ENCODE data around the gene ZDHHC24. TPM values are rescaled to one million over a fixed set of nuclear protein-coding genes. Genes with fewer than 3 reads are reported as not detected.

The ZDHHC24 gene
- total RNA-seq, 4 donors from 2014 or later, result 5.9 to 12.1 (median 10.4) TPM

GRCh38 chr11:66559142-66559865 is 13.5 kb upstream of the ZDHHC24 start:
- Histone ChIP-seq H3K4me1 (peaks cover 0 to 15% (median 6%) of the 10 kb centered on the region in 3 donors), H3K9me3 (no peaks in the 10 kb centered on the region), H3K36me3 (peaks cover 0 to 16% of the 10 kb centered on the region in 2 donors), H3K27me3 (peaks cover 20% of the 10 kb centered on the region), H3K4me3 (peak overlapping the region in 1 of 2 donors; percentile 14), H3K27ac (no peak overlapping the region)
- TF ChIP-seq EP300 (IDR thresholded peaks at IDR 0.05) (no peak), CTCF (IDR thresholded peaks at IDR 0.05) (no peak), POLR2AphosphoS5 (IDR thresholded peaks at IDR 0.05) (no peak), POLR2A (IDR thresholded peaks at IDR 0.05) (no peak)
- WGBS, 2 donors (ENCODE audit: low coverage in 1 of 2), result 0 to 12% methylated on average over 3 of the region's 50 CpGs
- peak; percentile 63 for ATAC-seq

GRCh38 chr11:66557733-66558326 is 12.0 kb upstream of the ZDHHC24 start:
- no peak overlapping the region for H3K4me3 ChIP-seq
- no peaks in the 10 kb centered on the region for H3K9me3 ChIP-seq
- H3K27me3 ChIP-seq, result peaks cover 20% of the 10 kb centered on the region
- TF ChIP-seq POLR2A (IDR thresholded peaks at IDR 0.05) (no peak), EP300 (IDR thresholded peaks at IDR 0.05) (no peak), POLR2AphosphoS5 (IDR thresholded peaks at IDR 0.05) (no peak), CTCF (IDR thresholded peaks at IDR 0.05) (no peak)
- 87% methylated on average over 3 of the region's 24 CpGs; no CpG with 5 or more reads in 1 of the 2 donors for WGBS, 2 donors (ENCODE audit: low coverage in 1 of 2)
- peaks cover 0 to under 1% of the 10 kb centered on the region in 2 donors for H3K36me3 ChIP-seq
- ATAC-seq, result no peak
- H3K4me1 ChIP-seq, result peaks cover 0 to 15% (median 6%) of the 10 kb centered on the region in 3 donors
- H3K27ac ChIP-seq, result no peak overlapping the region

GRCh38 chr11:66556086-66556485 is 10.2 kb upstream of the ZDHHC24 start:
- 78 to 100% methylated on average over 1 to 3 of the region's 7 CpGs for WGBS, 2 donors (ENCODE audit: low coverage in 1 of 2)
- H3K4me3 ChIP-seq, result no peak overlapping the region
- no peaks in the 10 kb centered on the region for H3K36me3 ChIP-seq
- TF ChIP-seq POLR2AphosphoS5 (IDR thresholded peaks at IDR 0.05) (no peak), EP300 (IDR thresholded peaks at IDR 0.05) (no peak), POLR2A (IDR thresholded peaks at IDR 0.05) (no peak), CTCF (IDR thresholded peaks at IDR 0.05) (no peak)
- H3K27ac ChIP-seq, result no peak overlapping the region
- no peak for ATAC-seq
- H3K27me3 ChIP-seq, result peaks cover 20% of the 10 kb centered on the region
- peaks cover 0 to 15% (median 6%) of the 10 kb centered on the region in 3 donors for H3K4me1 ChIP-seq
- H3K9me3 ChIP-seq, result no peaks in the 10 kb centered on the region

- WGBS, 2 donors (ENCODE audit: low coverage in 1 of 2), result 55% methylated on average over 1 of the region's 3 CpGs; no CpG with 5 or more reads in 1 of the 2 donors
- H3K27ac ChIP-seq, result no peak overlapping the region
- peaks cover 0 to 15% (median 6%) of the 10 kb centered on the region in 3 donors for H3K4me1 ChIP-seq
- H3K36me3 ChIP-seq, result no peaks in the 10 kb centered on the region
- H3K27me3 ChIP-seq, result peaks cover 20% of the 10 kb centered on the region
- no peak for TF ChIP-seq POLR2AphosphoS5 (IDR thresholded peaks at IDR 0.05)
- no peak for TF ChIP-seq EP300 (IDR thresholded peaks at IDR 0.05)
- no peak for TF ChIP-seq CTCF (IDR thresholded peaks at IDR 0.05)
- no peak for ATAC-seq
- no peak overlapping the region for H3K4me3 ChIP-seq
- no peaks in the 10 kb centered on the region for H3K9me3 ChIP-seq
Measured at GRCh38 chr11:66555416-66555815, 9.6 kb upstream of the ZDHHC24 start.

Data from gastroesophageal sphincter (tissue), 4 donors.